ENCODE data around the gene LENG9.
A peak's percentile ranks its signal among the peaks of the same experiment; 100 is the strongest.
"Not testable (repeated sequence)": the region's sequence is repeated elsewhere in the genome, so short reads cannot be mapped to it uniquely, and the experiment has no call there.

Gene LENG9

GRCh38 chr19:54459282-54460229 is 4.0 kb downstream of the LENG9 start:
- DNase-seq (ENCODE audit: low read depth in 2 of 2): no peak

GRCh38 chr19:54458648-54459281 is 4.8 kb downstream of the LENG9 start:
- no peak for DNase-seq (ENCODE audit: low read depth in 2 of 2)

- no peak for DNase-seq (ENCODE audit: low read depth in 2 of 2)
Measured at GRCh38 chr19:54457773-54458647, 5.6 kb downstream of the LENG9 start.

- DNase-seq (ENCODE audit: low read depth in 2 of 2): no peak
Measured at GRCh38 chr19:54456423-54457373, 6.9 kb downstream of the LENG9 start.

- no peak for DNase-seq (ENCODE audit: low read depth in 2 of 2)
Measured at GRCh38 chr19:54455786-54456422, 7.7 kb downstream of the LENG9 start.

- DNase-seq (ENCODE audit: low read depth in 2 of 2): no peak
Measured at GRCh38 chr19:54454781-54455675, 8.6 kb downstream of the LENG9 start.

GRCh38 chr19:54453921-54454780 is 9.4 kb downstream of the LENG9 start:
- DNase-seq (ENCODE audit: low read depth in 2 of 2): no peak

GRCh38 chr19:54452626-54453025 is 11.0 kb downstream of the LENG9 start:
- no peak for DNase-seq (ENCODE audit: low read depth in 2 of 2)

- DNase-seq (ENCODE audit: low read depth in 2 of 2): no peak
Measured at GRCh38 chr19:54451997-54452396, 11.6 kb downstream of the LENG9 start.

- no peak for DNase-seq (ENCODE audit: low read depth in 2 of 2)
Measured at GRCh38 chr19:54451331-54451871, 12.2 kb downstream of the LENG9 start.

GRCh38 chr19:54449701-54450069 is 13.9 kb downstream of the LENG9 start:
- no peak for DNase-seq (ENCODE audit: low read depth in 2 of 2)

- DNase-seq (ENCODE audit: low read depth in 2 of 2): peak; percentile 95 to 97
Measured at GRCh38 chr19:54448774-54449700, 14.5 kb downstream of the LENG9 start, which contains the start of gene LENG8. Gene LENG8 (plus strand): TSS chr19:54449199. CDS start chr19:54451345, 2,146 bp downstream.

GRCh38 chr19:54448040-54448773 is 15.4 kb downstream of the LENG9 start:
- DNase-seq (ENCODE audit: low read depth in 2 of 2): no peak

- DNase-seq (ENCODE audit: low read depth in 2 of 2): not testable (repeated sequence)
Measured at GRCh38 chr19:54446349-54446748, 17.2 kb downstream of the LENG9 start.

GRCh38 chr19:54444737-54445136 is 18.8 kb downstream of the LENG9 start:
- no peak for DNase-seq (ENCODE audit: low read depth in 2 of 2)

- no peak for DNase-seq (ENCODE audit: low read depth in 2 of 2)
Measured at GRCh38 chr19:54440641-54441040, 22.9 kb downstream of the LENG9 start.

All from stimulated activated CD8-positive, alpha-beta memory T cell treated with anti-CD3 and anti-CD28 coated beads, Interleukin-7, amount 100 ng/mL, for 4 hours (primary cell).